Hepatocyte (in vitro differentiated cells): Measurements from ENCODE around the gene ELAVL2. TPM values are rescaled to one million over a fixed set of nuclear protein-coding genes. Genes with fewer than 3 reads are reported as not detected.

Experiments
- DNase-seq: peaks from one replicate; pipeline ENCODE4 v3.0.0-alpha.2; 2016; ENCODE audit warnings: low spot score
- H2AFZ ChIP-seq: fragments of 200-600 bp; sonication (generic); 2 replicates; pipeline ENCODE4 v1.6.0; 2016; ENCODE audit warnings: antibody characterized with exemption, mild to moderate bottlenecking
- H3K27ac ChIP-seq: fragments of 200-600 bp; sonication (generic); 2 replicates; pipeline ENCODE4 v1.5.1; 2016; ENCODE audit warnings: mild to moderate bottlenecking
- H3K27me3 ChIP-seq: fragments of 200-600 bp; sonication (generic); 2 replicates; pipeline ENCODE4 v1.6.1; 2016
- H3K36me3 ChIP-seq: fragments of 200-600 bp; sonication (generic); replicated peaks from 2 replicates; pipeline ENCODE4 v1.5.1; 2016; ENCODE audit warnings: low read depth; ENCODE audit not compliant: insufficient read depth
- H3K4me1 ChIP-seq: fragments of 200-600 bp; sonication (generic); 2 replicates; pipeline ENCODE4 v1.5.1; 2016; ENCODE audit warnings: mild to moderate bottlenecking, moderate library complexity; ENCODE audit not compliant: insufficient read depth
- H3K4me2 ChIP-seq: fragments of 200-600 bp; sonication (generic); 2 replicates; pipeline ENCODE4 v1.6.0; 2016
- H3K4me3 ChIP-seq: fragments of 200-600 bp; sonication (generic); 2 replicates; pipeline ENCODE4 v1.5.1; 2016; ENCODE audit warnings: mild to moderate bottlenecking
- H3K79me2 ChIP-seq: fragments of 200-600 bp; sonication (generic); 2 replicates; pipeline ENCODE4 v1.6.0; 2017; ENCODE audit warnings: mild to moderate bottlenecking
- H3K9me2 ChIP-seq: fragments of 200-600 bp; sonication (generic); replicated peaks from 2 replicates; pipeline ENCODE4 v1.6.0; 2017; ENCODE audit warnings: mild to moderate bottlenecking; ENCODE audit not compliant: insufficient read depth
- H3K9me3 ChIP-seq: fragments of 200-600 bp; sonication (generic); 2 replicates; pipeline ENCODE4 v1.5.1; 2016; ENCODE audit warnings: low read depth, mild to moderate bottlenecking
- H4K20me1 ChIP-seq: fragments of 200-600 bp; sonication (generic); 2 replicates; pipeline ENCODE4 v1.6.0; 2016; ENCODE audit warnings: mild to moderate bottlenecking; ENCODE audit not compliant: insufficient read depth, poor library complexity, severe bottlenecking
- EZH2 ChIP-seq: fragments of 200-600 bp; sonication (generic); IDR thresholded peaks from 2 replicates; pipeline ENCODE4 v1.6.1; 2016; ENCODE audit warnings: antibody characterized with exemption, mild to moderate bottlenecking, borderline replicate concordance
- EZH2phosphoT487 ChIP-seq: fragments of 200-600 bp; sonication (generic); IDR thresholded peaks from one replicate; pipeline ENCODE4 v1.6.1; 2018; ENCODE audit warnings: antibody characterized with exemption, mild to moderate bottlenecking, low read depth, moderate library complexity; ENCODE audit not compliant: unreplicated experiment, severe bottlenecking
- WGBS: methylation state at CpG from one replicate; pipeline ENCODE4 v1.1.6; 2016; ENCODE audit warnings: low lambda C conversion rate; ENCODE audit errors: missing lambda C conversion rate; 5-methylcytosine and 5-hydroxymethylcytosine counted together
- polyA plus RNA-seq: library from polyadenylated mRNA; unstranded; fragments of >200 nt; fragmentation: Nextera tagmentation; extraction: Ambion mirVana; gene quantifications from 2 replicates; pipeline ENCODE4 v1.2.1, GENCODE V29; 2016
- total RNA-seq: library from RNA; depleted of rRNA; stranded (reverse); fragments of >200 nt; gene quantifications from 2 replicates; pipeline ENCODE4 v1.2.3, GENCODE V29; 2014
- TF ChIP-seq, protein P1 (sequence below): fragments of 200-600 bp; sonication (generic); IDR thresholded peaks from 2 replicates; pipeline ENCODE4 v1.5.1; 2016; ENCODE audit warnings: antibody characterized with exemption, mild to moderate bottlenecking; ENCODE audit not compliant: poor library complexity

The ELAVL2 gene
- total and polyA plus RNA-seq, 2 experiments from 2014 or later: 0.93 TPM; not detected in 1

DNA sequence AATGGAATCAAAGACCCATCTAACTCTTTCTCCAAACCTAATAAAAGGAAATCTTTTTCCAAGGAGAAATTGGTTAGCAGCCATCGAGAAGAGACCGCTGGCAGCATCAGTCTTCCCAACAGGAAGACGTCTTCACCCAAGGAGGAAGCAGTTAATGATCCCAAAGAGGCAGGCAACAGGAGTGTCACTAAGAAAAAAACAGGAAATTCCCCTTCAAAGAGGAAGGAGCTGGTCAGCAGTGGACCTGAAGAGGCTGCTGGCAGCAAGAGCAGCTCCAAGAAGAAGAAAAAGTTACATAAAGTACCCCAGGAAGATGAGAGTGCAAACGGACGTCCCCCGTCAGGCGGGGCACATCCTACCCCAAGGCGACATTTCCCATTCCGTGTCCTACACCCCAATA, 143.7 kb downstream of the ELAVL2 start:
- Histone ChIP-seq H3K4me2 (no peak overlapping the region), H3K27ac (no peak overlapping the region), H3K9me2 (no peaks in the 10 kb centered on the region), H3K4me3 (no peak overlapping the region), H2AFZ (no peak overlapping the region), H4K20me1 (no peaks in the 10 kb centered on the region), H3K9me3 (no peaks in the 10 kb centered on the region), H3K36me3 (no peaks in the 10 kb centered on the region), H3K27me3 (no peaks in the 10 kb centered on the region), H3K79me2 (no peaks in the 10 kb centered on the region), H3K4me1 (no peaks in the 10 kb centered on the region)
- no peak for DNase-seq
- 83% methylated on average over 9 of the region's 9 CpGs for WGBS
- TF ChIP-seq, protein P1, sequence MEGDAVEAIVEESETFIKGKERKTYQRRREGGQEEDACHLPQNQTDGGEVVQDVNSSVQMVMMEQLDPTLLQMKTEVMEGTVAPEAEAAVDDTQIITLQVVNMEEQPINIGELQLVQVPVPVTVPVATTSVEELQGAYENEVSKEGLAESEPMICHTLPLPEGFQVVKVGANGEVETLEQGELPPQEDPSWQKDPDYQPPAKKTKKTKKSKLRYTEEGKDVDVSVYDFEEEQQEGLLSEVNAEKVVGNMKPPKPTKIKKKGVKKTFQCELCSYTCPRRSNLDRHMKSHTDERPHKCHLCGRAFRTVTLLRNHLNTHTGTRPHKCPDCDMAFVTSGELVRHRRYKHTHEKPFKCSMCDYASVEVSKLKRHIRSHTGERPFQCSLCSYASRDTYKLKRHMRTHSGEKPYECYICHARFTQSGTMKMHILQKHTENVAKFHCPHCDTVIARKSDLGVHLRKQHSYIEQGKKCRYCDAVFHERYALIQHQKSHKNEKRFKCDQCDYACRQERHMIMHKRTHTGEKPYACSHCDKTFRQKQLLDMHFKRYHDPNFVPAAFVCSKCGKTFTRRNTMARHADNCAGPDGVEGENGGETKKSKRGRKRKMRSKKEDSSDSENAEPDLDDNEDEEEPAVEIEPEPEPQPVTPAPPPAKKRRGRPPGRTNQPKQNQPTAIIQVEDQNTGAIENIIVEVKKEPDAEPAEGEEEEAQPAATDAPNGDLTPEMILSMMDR: no peak
- TF ChIP-seq EZH2 (no peak), EZH2phosphoT487 (no peak)

DNA sequence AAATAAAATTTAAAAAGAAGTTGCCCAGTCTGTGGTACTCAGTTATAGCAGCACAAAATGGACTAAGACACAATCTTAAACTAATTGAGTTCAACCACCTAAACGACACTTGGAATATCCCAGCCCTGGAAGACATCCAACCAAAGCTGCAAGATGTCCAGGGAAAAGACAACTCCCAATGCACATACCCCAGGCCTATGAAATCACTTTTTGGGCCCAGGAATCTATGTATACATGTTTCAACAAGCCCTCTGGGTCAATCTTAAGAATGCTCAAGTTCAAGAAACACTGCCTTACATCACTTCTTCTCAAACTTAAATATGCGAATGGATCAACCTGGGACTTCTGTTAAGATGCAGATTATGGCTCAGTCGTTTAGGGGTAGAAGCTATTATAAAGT, 148.6 kb downstream of the ELAVL2 start:
- no peaks in the 10 kb centered on the region for H3K4me1 ChIP-seq
- no peak overlapping the region for H3K27ac ChIP-seq
- H3K4me3 ChIP-seq: no peak overlapping the region
- H3K9me2 ChIP-seq: no peaks in the 10 kb centered on the region
- DNase-seq: no peak
- no peak overlapping the region for H2AFZ ChIP-seq
- H3K9me3 ChIP-seq: no peaks in the 10 kb centered on the region
- no peaks in the 10 kb centered on the region for H3K79me2 ChIP-seq
- no peaks in the 10 kb centered on the region for H4K20me1 ChIP-seq
- no peak overlapping the region for H3K4me2 ChIP-seq
- TF ChIP-seq EZH2: no peak
- TF ChIP-seq, protein P1: no peak
- no peak for TF ChIP-seq EZH2phosphoT487
- H3K27me3 ChIP-seq: no peaks in the 10 kb centered on the region
- no peaks in the 10 kb centered on the region for H3K36me3 ChIP-seq
- WGBS: 99% methylated on average over 3 of the region's 3 CpGs

DNA sequence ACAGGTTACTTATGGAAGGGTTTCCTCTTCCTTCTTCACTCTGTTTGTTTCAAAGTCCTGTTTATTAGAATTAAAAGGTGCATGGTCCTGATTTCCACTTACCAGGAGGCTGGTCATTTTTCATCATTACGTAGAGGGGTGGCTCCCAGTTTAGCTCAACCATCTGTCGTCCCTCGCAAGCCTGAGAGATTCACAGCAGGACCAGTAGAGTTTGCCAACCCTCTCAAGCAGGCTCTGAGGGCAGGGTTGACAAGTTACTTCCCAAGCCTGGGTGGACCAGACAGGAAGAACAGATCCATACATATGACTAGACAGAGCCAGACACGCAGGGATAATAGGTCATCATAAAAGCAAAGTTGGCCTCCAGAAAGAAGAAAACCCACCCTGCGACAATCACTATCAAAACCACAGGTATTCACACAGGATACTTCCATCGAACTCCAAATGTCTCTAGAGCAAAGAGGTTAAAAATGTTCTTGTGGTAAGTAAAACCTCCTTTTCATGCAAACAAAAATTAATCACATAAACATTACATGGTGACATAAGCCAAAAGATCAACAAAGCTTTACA, 151.9 kb downstream of the ELAVL2 start:
- Histone ChIP-seq H3K79me2 (no peaks in the 10 kb centered on the region), H3K36me3 (no peaks in the 10 kb centered on the region), H3K4me3 (no peak overlapping the region), H3K4me2 (no peak overlapping the region), H2AFZ (no peak overlapping the region), H3K27ac (no peak overlapping the region), H3K9me3 (no peaks in the 10 kb centered on the region), H3K27me3 (no peaks in the 10 kb centered on the region), H4K20me1 (no peaks in the 10 kb centered on the region), H3K9me2 (no peaks in the 10 kb centered on the region), H3K4me1 (no peaks in the 10 kb centered on the region)
- no peak for DNase-seq
- 89% methylated on average over 6 of the region's 6 CpGs for WGBS
- no peak for TF ChIP-seq EZH2phosphoT487
- TF ChIP-seq, protein P1: no peak
- no peak for TF ChIP-seq EZH2
